Measurements from ENCODE around the gene PDLIM1. TPM values are rescaled to one million over a fixed set of nuclear protein-coding genes. Genes with fewer than 3 reads are reported as not detected.

PDLIM1 gene
- total RNA-seq, 1 donor from 2014 or later, result 73.8 TPM

DNA sequence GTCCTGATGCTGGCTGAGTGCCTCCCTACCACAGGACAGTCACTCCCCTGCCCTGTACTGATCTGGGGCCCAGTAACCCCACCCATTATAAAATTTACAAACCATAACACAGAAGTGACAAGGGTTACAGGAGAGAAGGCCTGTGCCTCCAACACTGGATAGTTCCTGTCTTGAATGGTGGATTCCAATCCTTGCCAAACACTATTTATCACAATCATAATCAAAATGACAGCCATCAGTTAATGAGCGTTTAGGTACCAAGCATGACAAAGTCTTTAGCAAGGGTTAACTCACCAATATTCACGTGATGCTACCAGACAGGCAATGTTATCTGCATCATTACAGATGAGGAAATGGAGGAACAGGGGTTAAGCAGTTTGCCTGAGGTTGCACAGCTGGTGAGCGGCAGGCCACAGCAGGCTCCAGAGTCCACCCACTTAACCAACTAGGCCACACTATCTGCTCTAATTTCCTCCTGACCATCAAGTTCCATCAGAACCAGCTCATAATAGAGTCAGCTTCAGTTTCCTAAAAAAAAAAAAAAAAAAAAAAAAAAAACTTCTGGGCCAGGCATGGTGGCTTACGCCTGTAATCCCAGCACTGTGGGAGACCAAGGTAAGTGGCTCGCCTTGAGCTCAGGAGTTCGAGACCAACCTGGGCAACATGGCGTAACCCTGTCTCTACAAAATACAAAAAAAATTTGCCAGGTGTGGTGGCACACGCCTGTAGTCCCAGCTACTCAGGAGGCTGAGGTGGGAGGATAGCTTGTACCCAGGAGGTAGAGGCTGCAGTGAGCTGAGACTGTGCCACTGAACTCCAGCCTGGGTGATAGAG lies 14.2 kb downstream of the PDLIM1 start:
- Mint-ChIP-seq H3K9me3 (ENCODE audit: unreplicated experiment) (no peaks in the 10 kb centered on the region), H3K27me3 (ENCODE audit: unreplicated experiment) (no peaks in the 10 kb centered on the region), H3K36me3 (ENCODE audit: unreplicated experiment) (no peaks in the 10 kb centered on the region), H3K4me1 (ENCODE audit: unreplicated experiment) (peaks cover 68% of the 10 kb centered on the region), H3K4me3 (ENCODE audit: unreplicated experiment) (no peak overlapping the region), H3K27ac (ENCODE audit: unreplicated experiment) (peak overlapping the region; percentile 50)
- DNase-seq (ENCODE audit: extremely low spot score, unreplicated experiment), result no peak
- TF ChIP-seq, protein P1, sequence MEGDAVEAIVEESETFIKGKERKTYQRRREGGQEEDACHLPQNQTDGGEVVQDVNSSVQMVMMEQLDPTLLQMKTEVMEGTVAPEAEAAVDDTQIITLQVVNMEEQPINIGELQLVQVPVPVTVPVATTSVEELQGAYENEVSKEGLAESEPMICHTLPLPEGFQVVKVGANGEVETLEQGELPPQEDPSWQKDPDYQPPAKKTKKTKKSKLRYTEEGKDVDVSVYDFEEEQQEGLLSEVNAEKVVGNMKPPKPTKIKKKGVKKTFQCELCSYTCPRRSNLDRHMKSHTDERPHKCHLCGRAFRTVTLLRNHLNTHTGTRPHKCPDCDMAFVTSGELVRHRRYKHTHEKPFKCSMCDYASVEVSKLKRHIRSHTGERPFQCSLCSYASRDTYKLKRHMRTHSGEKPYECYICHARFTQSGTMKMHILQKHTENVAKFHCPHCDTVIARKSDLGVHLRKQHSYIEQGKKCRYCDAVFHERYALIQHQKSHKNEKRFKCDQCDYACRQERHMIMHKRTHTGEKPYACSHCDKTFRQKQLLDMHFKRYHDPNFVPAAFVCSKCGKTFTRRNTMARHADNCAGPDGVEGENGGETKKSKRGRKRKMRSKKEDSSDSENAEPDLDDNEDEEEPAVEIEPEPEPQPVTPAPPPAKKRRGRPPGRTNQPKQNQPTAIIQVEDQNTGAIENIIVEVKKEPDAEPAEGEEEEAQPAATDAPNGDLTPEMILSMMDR (IDR thresholded peaks at IDR 0.05), result no peak

DNA sequence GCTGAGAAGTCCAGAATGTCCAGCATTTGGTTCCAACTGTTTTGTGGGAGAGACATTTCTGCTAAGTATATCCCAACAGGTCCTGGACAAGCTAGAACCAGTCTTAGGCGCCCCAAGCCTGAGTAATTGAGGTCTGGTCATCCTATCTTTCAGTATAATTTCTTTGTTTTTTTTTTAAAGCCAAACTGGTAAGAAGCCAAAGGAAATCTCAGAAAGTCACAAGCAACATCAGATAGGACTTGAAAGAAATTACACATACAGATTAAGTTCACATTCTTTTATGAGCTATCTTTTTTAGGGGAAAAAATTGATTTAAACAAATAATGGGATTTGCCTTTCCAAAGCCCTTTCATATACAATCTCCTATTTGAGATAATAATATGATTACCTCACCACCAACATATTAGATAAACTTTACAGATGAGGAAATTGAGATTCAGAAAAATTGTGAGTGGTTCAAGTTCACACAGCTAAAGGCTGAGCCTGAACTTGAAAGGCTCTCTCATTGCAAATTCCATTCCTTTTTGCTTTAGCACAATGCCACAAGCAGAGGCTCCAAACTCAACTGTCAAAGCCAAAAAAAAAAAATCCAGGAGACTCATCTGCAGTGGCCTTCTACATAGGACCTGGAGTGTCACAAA lies 15.0 kb downstream of the PDLIM1 start:
- no peak for DNase-seq (ENCODE audit: extremely low spot score, unreplicated experiment)
- H3K4me1 Mint-ChIP-seq (ENCODE audit: unreplicated experiment), result peaks cover 64% of the 10 kb centered on the region
- peak overlapping the region; percentile 50 for H3K27ac Mint-ChIP-seq (ENCODE audit: unreplicated experiment)
- TF ChIP-seq, protein P1 (IDR thresholded peaks at IDR 0.05), result no peak
- H3K9me3 Mint-ChIP-seq (ENCODE audit: unreplicated experiment), result no peaks in the 10 kb centered on the region
- H3K36me3 Mint-ChIP-seq (ENCODE audit: unreplicated experiment), result no peaks in the 10 kb centered on the region
- H3K27me3 Mint-ChIP-seq (ENCODE audit: unreplicated experiment), result no peaks in the 10 kb centered on the region
- no peak overlapping the region for H3K4me3 Mint-ChIP-seq (ENCODE audit: unreplicated experiment)

DNA sequence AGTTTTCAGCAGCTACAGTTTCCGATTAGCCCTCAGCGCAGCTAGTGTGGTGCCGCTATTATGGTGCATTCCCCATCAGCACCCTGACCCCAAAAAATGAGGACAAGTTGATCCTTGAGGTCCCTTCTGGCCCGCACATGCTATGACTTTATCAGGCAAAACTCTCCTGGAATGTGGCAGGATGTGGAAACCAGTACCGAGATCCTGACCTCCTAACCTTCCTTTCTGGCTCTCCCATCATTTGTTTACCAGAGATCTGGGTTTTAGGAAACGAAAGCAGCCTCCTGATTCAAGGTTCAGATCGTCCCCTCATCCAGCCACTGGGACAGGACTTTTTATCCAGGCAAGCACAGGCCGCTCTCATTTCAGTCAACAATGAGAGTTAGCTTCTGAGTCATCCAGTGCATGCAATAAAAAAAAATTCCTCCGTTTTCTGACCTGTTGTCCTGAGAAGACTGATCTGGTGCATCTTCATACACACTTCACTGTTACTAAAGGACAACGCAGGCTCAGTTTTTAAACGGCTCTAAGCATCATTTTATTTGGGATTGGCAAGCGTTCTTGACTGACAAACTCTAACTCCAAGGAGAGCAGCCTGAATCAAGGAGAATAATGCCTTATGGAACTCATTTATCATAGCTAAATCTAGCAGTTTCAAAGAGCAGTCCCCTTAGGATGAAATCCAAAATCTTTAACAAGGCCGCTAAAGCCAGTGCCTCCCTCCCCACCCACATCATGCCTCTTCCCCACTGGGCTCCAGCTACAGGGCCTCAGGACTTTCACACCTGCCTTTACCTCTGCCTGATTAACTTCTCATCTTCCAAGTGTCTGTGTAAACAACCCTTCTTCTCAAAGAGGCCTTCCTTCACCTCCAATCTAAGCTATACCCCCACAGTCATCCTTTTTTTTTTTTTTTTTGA lies 17.1 kb downstream of the PDLIM1 start:
- Mint-ChIP-seq H3K27me3 (ENCODE audit: unreplicated experiment) (no peaks in the 10 kb centered on the region), H3K9me3 (ENCODE audit: unreplicated experiment) (no peaks in the 10 kb centered on the region), H3K36me3 (ENCODE audit: unreplicated experiment) (peaks cover 2% of the 10 kb centered on the region), H3K4me3 (ENCODE audit: unreplicated experiment) (peak overlapping the region; percentile 61), H3K27ac (ENCODE audit: unreplicated experiment) (peak overlapping the region; percentile 97), H3K4me1 (ENCODE audit: unreplicated experiment) (peaks cover 53% of the 10 kb centered on the region)
- TF ChIP-seq, protein P1 (IDR thresholded peaks at IDR 0.05), result no peak
- no peak for DNase-seq (ENCODE audit: extremely low spot score, unreplicated experiment)

DNA sequence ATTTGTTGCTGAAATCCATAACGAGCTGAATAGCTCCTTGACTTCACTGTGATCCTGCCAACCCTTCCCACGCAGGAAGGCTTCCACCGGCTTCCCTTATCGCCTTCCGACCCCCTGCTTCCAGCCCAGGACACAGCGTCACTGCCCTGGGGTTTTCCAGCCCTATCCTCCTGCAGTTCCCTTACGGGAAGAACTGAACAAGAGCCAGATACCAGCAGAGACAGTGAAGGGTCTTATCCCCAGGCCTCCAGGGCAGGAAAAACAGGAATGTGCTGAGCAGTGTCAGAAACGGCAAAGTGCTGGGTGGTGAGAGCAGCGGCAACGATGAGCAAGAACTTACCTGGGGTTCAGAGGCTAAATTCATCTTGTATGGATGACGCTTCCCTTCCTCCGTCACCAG lies 22.4 kb downstream of the PDLIM1 start:
- peak overlapping the region; percentile 90 for H3K27ac Mint-ChIP-seq (ENCODE audit: unreplicated experiment)
- TF ChIP-seq, protein P1 (IDR thresholded peaks at IDR 0.05), result no peak
- peaks cover 41% of the 10 kb centered on the region for H3K4me1 Mint-ChIP-seq (ENCODE audit: unreplicated experiment)
- H3K36me3 Mint-ChIP-seq (ENCODE audit: unreplicated experiment), result peaks cover 16% of the 10 kb centered on the region
- no peaks in the 10 kb centered on the region for H3K9me3 Mint-ChIP-seq (ENCODE audit: unreplicated experiment)
- DNase-seq (ENCODE audit: extremely low spot score, unreplicated experiment), result no peak
- H3K27me3 Mint-ChIP-seq (ENCODE audit: unreplicated experiment), result no peaks in the 10 kb centered on the region
- H3K4me3 Mint-ChIP-seq (ENCODE audit: unreplicated experiment), result peak overlapping the region; percentile 4
